22Rv1 (cell line): Measurements from ENCODE around the gene KMT2A.
A peak's percentile ranks its signal among the peaks of the same experiment; 100 is the strongest.

Experiments
- ZFX ChIP-seq: fragments of 450-650 bp; IDR thresholded peaks from 2 replicates; pipeline ENCODE4 v1.6.1; 2017; ENCODE audit warnings: antibody characterized with exemption, borderline replicate concordance
- TF ChIP-seq, protein P1 (sequence below): fragments of 450-650 bp; IDR thresholded peaks from 2 replicates; pipeline ENCODE4 v1.5.1; 2017; ENCODE audit warnings: mild to moderate bottlenecking

DNA sequence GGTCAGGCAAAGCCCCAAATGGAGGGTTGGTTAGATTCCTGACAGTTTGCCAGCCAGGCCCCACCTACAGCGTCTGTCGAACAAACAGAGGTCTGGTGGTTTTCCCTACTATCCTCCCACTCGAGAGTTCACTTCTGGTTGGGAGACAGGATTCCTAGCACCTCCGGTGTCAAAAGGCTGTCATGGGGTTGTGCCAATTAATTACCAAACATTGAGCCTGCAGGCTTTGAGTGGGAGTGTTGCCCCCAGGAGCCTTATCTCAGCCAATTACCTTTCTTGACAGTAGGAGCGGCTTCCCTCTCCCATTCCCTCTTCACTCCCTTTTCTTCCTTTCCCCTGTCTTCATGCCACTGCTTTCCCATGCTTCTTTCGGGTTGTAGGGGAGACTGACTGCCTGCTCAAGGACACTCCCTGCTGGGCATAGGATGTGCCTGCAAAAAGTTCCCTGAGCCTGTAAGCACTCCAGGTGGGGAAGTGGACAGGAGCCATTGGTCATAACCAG, 86.3 kb downstream of the KMT2A start:
- TF ChIP-seq, protein P1, sequence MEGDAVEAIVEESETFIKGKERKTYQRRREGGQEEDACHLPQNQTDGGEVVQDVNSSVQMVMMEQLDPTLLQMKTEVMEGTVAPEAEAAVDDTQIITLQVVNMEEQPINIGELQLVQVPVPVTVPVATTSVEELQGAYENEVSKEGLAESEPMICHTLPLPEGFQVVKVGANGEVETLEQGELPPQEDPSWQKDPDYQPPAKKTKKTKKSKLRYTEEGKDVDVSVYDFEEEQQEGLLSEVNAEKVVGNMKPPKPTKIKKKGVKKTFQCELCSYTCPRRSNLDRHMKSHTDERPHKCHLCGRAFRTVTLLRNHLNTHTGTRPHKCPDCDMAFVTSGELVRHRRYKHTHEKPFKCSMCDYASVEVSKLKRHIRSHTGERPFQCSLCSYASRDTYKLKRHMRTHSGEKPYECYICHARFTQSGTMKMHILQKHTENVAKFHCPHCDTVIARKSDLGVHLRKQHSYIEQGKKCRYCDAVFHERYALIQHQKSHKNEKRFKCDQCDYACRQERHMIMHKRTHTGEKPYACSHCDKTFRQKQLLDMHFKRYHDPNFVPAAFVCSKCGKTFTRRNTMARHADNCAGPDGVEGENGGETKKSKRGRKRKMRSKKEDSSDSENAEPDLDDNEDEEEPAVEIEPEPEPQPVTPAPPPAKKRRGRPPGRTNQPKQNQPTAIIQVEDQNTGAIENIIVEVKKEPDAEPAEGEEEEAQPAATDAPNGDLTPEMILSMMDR: peak; percentile 64
- no peak for TF ChIP-seq ZFX
